GOT3 (cell line): ENCODE results near the gene MINK1.
"Not testable (repeated sequence)": the region's sequence is repeated elsewhere in the genome, so short reads cannot be mapped to it uniquely, and the experiment has no call there.

Experiments used
- DNase-seq: peaks from one replicate; lab custom pipeline; 2025; ENCODE audit warnings: mixed read lengths; lab: John Stamatoyannopoulos, UW

Gene MINK1

DNA sequence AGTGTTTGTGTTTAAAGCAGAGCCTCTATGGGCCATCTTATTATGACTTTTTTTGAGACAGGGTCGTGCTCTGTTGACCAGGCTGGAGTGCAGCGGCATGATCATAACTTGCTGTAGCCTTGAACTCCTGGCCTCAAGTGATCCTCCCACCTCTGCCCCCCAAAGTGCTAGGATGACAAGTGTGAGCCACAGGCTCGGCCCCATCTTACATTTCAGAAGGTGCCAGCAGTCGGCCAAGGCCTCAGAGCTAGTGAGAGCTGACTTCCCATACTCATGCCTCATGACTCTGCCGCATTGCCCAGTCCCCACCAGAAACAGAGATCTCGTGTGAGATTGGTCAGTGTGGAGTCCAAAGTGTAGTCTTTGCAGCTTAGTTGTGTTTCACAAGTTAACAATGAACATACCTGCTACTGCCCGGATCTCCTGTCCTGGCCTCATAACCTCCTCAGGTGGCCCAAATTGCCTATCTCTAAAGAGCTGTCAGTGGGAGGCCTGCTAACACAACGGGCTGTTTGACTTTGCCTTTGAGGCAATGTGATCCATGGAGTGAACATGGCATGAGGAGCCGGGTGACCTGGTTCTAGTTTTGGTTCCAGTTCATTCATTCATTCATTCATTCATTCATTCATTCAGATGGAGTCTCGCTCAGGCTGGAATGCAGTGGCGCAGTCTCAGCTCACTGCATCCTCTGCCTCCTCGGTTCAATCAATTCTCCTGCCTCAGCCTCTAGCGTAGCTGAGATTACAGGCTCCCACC, 13.7 kb downstream of the MINK1 start:
- DNase-seq: no peak

GRCh38 chr17:4849011-4849536, 15.9 kb downstream of the MINK1 start:
- DNase-seq: no peak

- no peak for DNase-seq
Measured at GRCh38 chr17:4850246-4850645, 17.1 kb downstream of the MINK1 start.

- DNase-seq: no peak
Measured at GRCh38 chr17:4851084-4851483, 17.9 kb downstream of the MINK1 start.

DNA sequence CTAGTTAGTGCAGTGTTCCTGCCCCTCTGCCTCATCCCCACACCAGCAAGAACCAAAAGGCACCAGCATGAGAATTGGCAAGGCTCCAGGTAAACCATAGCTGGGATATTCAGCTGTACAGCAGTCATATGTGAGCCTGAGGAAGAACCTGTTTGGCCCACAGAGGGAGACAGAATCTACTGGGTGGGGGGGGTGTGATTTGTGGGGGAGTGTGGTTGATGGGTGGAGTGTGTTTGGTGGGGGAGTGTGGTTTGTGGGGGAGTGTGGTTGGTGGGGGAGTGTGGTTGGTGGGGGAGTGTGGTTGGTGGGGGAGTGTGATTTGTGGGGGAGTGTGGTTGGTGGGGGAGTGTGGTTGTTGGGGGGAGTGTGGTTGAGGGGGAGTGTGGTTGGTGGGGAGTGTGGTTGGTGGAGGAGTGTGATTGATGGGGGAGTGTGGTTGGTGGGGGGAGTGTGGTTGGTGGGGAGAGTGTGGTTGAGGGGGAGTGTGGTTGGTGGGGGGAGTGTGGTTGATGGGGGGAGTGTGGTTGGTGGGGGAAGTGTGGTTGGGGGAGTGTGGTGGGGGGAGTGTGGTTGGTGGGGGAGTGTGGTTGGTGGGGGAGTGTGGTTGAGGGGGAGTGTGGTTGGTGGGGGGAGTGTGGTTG, 19.5 kb downstream of the MINK1 start:
- DNase-seq: no peak

DNA sequence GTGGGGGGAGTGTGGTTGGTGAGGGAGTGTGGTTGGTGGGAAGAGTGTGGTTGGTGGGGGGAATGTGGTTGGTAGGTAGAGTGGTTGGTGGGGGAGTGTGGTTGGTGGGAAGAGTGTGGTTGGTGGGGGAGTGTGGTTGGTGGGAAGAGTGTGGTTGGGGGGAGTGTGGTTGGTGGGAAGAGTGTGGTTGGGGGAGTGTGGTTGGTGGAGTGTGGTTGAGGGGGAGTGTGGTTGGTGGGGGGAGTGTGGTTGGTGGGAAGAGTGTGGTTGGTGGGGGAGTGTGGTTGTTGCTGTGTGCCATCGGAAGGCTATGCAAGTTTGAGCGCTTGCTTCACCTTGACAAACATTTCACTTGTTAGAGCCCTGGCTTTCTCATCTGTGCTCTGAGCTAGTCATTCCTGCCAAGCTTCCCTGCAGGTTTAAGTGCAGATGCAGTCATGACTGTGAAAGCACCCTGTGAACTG, 20.1 kb downstream of the MINK1 start:
- DNase-seq: no peak

GRCh38 chr17:4854111-4854681, 21.1 kb downstream of the MINK1 start:
- DNase-seq: no peak

DNA sequence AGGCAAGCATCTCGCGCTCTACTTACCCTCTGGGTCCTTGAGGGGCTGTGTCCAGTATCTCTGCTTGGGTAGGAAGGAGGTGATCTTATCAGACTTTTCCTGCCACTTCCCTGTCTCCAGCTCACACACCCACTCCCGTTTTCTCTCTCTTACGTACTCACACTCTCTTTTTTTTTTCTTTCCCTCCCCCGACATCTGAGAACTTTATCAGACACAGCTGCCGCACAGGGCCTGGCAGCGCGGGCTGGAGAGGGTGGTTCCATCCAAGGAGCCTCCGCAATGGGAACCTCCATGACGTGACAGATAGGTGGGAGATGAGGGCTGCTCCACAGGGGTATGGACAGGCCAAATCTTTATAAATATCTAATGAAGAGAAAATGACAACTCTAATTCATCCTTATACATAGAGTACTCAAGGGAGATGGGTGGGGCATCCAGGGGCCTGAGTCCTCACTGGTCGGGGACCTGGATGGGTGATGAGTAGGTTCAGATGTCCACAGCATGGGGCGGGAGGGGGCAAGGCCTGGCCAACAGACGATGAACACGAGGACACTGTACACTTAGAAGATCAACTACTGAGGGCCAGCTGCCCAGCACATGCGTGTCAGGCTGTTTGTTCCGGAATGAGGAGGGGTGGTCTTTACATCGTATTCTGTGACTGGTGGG, 23.3 kb downstream of the MINK1 start:
- DNase-seq: no peak

GRCh38 chr17:4856937-4857314, 23.8 kb downstream of the MINK1 start:
- DNase-seq: no peak

GRCh38 chr17:4857347-4857746, 24.2 kb downstream of the MINK1 start:
- not testable (repeated sequence) for DNase-seq

- no peak for DNase-seq
Measured at GRCh38 chr17:4858068-4858881, 25.1 kb downstream of the MINK1 start.

DNA sequence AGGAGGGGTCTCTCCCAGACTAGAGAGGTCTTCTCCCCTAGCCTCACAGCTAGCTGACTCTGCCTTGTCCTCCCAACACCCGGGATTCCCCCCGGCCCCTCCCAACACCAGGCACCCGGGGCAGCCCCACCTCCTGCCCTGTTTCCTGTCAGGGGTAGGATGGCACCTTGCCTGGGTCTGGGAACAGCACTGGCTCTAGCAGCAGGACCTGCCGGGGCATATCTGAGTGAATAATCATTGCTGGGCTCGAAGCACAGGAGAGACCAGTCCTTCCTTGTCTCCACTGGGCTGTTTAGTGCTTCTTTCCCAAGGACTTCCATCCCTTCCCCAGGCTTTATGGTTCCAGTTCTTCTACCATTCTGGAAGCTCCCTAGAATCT, 25.7 kb downstream of the MINK1 start:
- no peak for DNase-seq

- DNase-seq: no peak
Measured at GRCh38 chr17:4859816-4860625, 26.9 kb downstream of the MINK1 start.

DNA sequence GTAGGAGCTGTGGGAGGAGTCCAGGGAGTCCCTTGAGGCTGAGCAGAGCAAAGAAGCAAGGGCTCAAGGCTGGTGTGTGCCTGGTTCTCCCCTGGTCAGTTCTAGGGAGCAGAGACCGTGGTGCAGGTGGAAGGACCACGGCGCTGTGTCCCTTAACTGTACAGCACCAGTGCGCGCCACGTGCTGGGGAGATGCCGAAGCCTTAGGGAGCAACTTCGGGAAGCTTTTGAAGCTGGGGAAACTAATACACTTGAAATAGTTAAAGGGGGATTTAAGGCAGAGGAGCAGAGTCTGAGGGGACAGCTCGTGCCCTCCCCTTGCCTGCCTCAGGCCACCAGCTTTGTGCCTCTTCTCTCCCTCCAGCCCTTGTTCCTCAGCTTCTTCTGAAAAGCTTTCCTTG, 27.5 kb downstream of the MINK1 start:
- DNase-seq: no peak

DNA sequence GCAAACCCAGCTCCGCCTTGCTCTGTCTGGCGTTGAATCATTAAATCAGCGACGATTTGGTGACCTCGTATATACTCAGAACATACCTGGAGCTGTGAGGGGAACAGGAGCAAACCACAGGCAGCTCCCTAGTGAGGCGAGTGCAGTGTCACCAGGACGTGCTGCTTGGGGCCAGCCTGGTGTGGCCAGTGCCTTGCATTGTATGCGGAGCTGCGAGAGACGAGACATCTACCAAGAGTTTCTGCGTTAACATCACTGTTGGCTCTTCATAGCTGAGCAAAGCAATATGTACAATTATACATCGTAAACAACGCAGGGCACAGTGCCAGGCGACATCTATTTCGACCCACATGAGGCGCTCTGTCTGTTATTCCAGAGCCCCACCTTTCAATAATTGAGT, 27.9 kb downstream of the MINK1 start:
- no peak for DNase-seq

DNA sequence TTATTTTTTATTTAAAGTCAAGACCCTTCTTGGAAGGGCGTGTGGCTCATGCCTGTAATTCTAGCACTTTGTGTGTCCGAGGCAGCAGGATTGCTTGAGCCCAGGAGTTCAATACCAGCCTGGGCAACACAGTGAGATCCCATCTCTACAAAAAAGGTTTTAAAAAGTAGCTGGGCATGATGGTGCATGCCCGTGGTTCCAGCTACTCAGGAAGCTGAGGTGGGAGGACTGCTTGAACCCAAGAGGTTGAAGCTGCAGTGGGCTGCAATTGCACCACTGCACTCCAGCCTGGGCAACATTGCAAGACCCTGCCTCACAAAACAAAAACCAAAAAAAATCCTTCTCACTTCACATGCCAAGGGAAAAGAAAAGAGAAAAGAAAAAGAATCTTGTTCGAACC, 29.6 kb downstream of the MINK1 start:
- DNase-seq: no peak

GRCh38 chr17:4863321-4863720, 30.2 kb downstream of the MINK1 start:
- no peak for DNase-seq

DNA sequence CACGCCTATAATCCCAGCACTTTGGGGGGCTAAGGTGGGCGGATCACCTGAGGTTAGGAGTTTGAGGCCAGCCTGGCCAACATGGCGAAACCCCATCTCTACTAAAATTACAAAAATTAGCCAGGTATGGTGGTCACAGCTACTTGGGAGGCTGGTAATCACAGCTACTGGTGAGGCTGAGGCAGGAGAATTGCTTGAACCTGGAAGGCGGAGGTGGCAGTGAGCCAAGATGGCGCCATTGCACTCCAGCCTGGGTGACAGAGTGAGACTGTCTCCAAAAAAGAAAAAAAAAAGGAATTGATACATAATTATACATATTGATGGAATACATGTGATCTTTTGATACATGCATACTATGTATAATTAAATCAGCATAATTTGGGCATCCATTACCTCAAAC, 34.4 kb downstream of the MINK1 start:
- DNase-seq: not testable (repeated sequence)

DNA sequence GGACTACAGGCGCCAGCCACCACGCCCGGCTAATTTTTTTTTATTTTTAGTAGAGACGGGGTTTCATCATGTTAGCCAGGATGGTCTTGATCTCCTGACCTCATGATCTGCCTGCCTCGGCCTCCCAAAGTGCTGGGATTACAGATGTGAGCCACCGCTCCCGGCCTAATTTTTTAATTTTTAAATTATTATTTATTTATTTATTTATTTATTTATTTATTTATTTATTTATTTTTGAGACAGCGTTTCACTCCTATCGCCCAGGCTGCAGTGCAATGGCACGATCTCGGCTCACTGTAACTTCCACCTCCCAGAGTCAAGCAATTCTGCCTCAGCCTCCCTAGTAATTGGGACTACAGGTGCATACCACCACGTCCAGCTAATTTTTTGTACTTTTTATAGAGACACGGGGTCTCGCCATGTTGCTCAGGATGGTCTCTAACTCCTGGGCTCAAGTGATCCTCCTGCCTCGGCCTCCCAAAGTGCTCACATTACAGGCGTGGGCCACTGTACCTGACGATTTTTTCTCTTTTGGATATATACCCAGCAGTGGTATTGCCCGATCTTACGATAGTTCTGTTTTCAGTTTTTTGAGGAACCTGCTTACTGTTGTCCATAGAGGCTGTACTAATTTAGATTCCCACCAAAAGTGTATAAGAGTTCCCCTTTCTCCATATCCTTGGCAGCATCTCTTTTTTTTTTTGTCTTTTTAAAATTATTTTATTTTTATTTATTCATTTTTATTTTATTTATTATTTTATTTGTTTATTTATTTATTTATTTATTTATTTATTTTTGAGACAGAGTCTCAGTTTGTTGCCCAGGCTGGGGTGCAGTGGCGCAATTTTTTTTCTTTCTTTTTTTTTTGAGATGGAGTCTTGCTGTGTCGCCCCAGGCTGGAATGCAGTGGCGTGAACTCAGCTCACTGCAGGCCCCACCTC, 36.2 kb downstream of the MINK1 start:
- not testable (repeated sequence) for DNase-seq

GRCh38 chr17:4870855-4871254, 37.7 kb downstream of the MINK1 start:
- DNase-seq: no peak
